Measurements from ENCODE around the gene TPK1. TPM values are rescaled to one million over a fixed set of nuclear protein-coding genes. Genes with fewer than 3 reads are reported as not detected.
"Not testable (repeated sequence)": the region's sequence is repeated elsewhere in the genome, so short reads cannot be mapped to it uniquely, and the experiment has no call there.

TPK1 gene
- total RNA-seq, 1 donor from 2014 or later, result 11.3 TPM

GRCh38 chr7:144436500-144436899 lies 399.4 kb downstream of the TPK1 start:
- DNase-seq (ENCODE audit: extremely low read depth, low read depth, low spot score), result no peak

- DNase-seq (ENCODE audit: extremely low read depth, low read depth, low spot score), result no peak
These were observed 407.4 kb downstream of the TPK1 start for GRCh38 chr7:144428431-144428830.

- not testable (repeated sequence) for DNase-seq (ENCODE audit: extremely low read depth, low read depth, low spot score)
These were observed 408.3 kb downstream of the TPK1 start for GRCh38 chr7:144427539-144427938.

- DNase-seq (ENCODE audit: extremely low read depth, low read depth, low spot score), result not testable (repeated sequence)
These were observed 416.9 kb downstream of the TPK1 start for GRCh38 chr7:144418931-144419330.

- no peak for DNase-seq (ENCODE audit: extremely low read depth, low read depth, low spot score)
These were observed 419.5 kb downstream of the TPK1 start for GRCh38 chr7:144416341-144416740.

GRCh38 chr7:144415858-144416257 lies 420.0 kb downstream of the TPK1 start:
- DNase-seq (ENCODE audit: extremely low read depth, low read depth, low spot score), result no peak

- DNase-seq (ENCODE audit: extremely low read depth, low read depth, low spot score), result no peak
These were observed 421.0 kb downstream of the TPK1 start for GRCh38 chr7:144414815-144415214.

- DNase-seq (ENCODE audit: extremely low read depth, low read depth, low spot score), result no peak
These were observed 425.4 kb downstream of the TPK1 start for GRCh38 chr7:144410441-144410840.

- no peak for DNase-seq (ENCODE audit: extremely low read depth, low read depth, low spot score)
These were observed 427.7 kb downstream of the TPK1 start for GRCh38 chr7:144408121-144408520.

GRCh38 chr7:144407266-144407931 lies 428.5 kb downstream of the TPK1 start:
- DNase-seq (ENCODE audit: extremely low read depth, low read depth, low spot score), result no peak

GRCh38 chr7:144404946-144405345 lies 430.9 kb downstream of the TPK1 start:
- DNase-seq (ENCODE audit: extremely low read depth, low read depth, low spot score), result no peak

- no peak for DNase-seq (ENCODE audit: extremely low read depth, low read depth, low spot score)
These were observed 432.2 kb downstream of the TPK1 start, which contains the start of gene NOBOX for GRCh38 chr7:144403649-144404061. Gene NOBOX, minus strand, starts transcription at chr7:144403693.

- no peak for DNase-seq (ENCODE audit: extremely low read depth, low read depth, low spot score)
These were observed 432.8 kb downstream of the TPK1 start for GRCh38 chr7:144403102-144403501.
